GM23248 (cell line): ENCODE results near the gene GSG1L. TPM values are rescaled to one million over a fixed set of nuclear protein-coding genes. Genes with fewer than 3 reads are reported as not detected.

Experiments used
- DNase-seq: peaks from one replicate; pipeline ENCODE4 v3.0.0-alpha.2; 2015
- H2AFZ ChIP-seq: fragments of 200-600 bp; sonication (generic); 2 replicates; pipeline ENCODE4 v1.6.1; 2016; ENCODE audit warnings: antibody characterized with exemption
- H3F3A ChIP-seq: fragments of 200-600 bp; sonication (generic); 2 replicates; pipeline ENCODE4 v1.6.1; 2016; ENCODE audit warnings: mild to moderate bottlenecking, antibody characterized with exemption, mixed run types; ENCODE audit not compliant: insufficient read depth
- H3K27ac ChIP-seq: fragments of 200-600 bp; sonication (generic); 2 replicates; pipeline ENCODE4 v1.5.1; 2016; ENCODE audit warnings: mild to moderate bottlenecking
- H3K27me3 ChIP-seq: fragments of 200-600 bp; sonication (generic); replicated peaks from 2 replicates; pipeline ENCODE4 v1.6.1; 2016; ENCODE audit warnings: mild to moderate bottlenecking; ENCODE audit not compliant: insufficient read depth
- H3K36me3 ChIP-seq: fragments of 200-600 bp; sonication (generic); 2 replicates; pipeline ENCODE4 v1.6.1; 2016; ENCODE audit warnings: low read depth, mild to moderate bottlenecking
- H3K4me1 ChIP-seq: fragments of 200-600 bp; sonication (generic); 2 replicates; pipeline ENCODE4 v1.6.1; 2016; ENCODE audit warnings: mild to moderate bottlenecking; ENCODE audit not compliant: insufficient read depth
- H3K4me2 ChIP-seq: fragments of 200-600 bp; sonication (generic); one replicate; pipeline ENCODE4 v1.6.1; 2016; ENCODE audit warnings: mild to moderate bottlenecking; ENCODE audit not compliant: unreplicated experiment
- H3K4me3 ChIP-seq: fragments of 200-600 bp; sonication (generic); 2 replicates; pipeline ENCODE4 v1.5.1; 2016; ENCODE audit warnings: mild to moderate bottlenecking
- H3K79me2 ChIP-seq: fragments of 200-600 bp; sonication (generic); 2 replicates; pipeline ENCODE4 v1.6.1; 2016; ENCODE audit warnings: mild to moderate bottlenecking; ENCODE audit not compliant: insufficient read depth
- H3K9ac ChIP-seq: fragments of 200-600 bp; sonication (generic); 2 replicates; pipeline ENCODE4 v1.6.1; 2016; ENCODE audit warnings: mild to moderate bottlenecking
- H3K9me2 ChIP-seq: fragments of 200-600 bp; sonication (generic); 2 replicates; pipeline ENCODE4 v1.6.1; 2016; ENCODE audit warnings: mixed run types, mild to moderate bottlenecking, moderate library complexity; ENCODE audit not compliant: insufficient read depth
- H3K9me3 ChIP-seq: fragments of 200-600 bp; sonication (generic); one replicate; pipeline ENCODE4 v1.6.1; 2017; ENCODE audit warnings: low read depth
- H4K20me1 ChIP-seq: fragments of 200-600 bp; sonication (generic); 2 replicates; pipeline ENCODE4 v1.6.0; 2016; ENCODE audit not compliant: insufficient read depth
- EZH2 ChIP-seq: fragments of 200-600 bp; sonication (generic); IDR thresholded peaks from 2 replicates; pipeline ENCODE4 v1.6.1; 2018; ENCODE audit warnings: antibody characterized with exemption, mild to moderate bottlenecking; ENCODE audit not compliant: insufficient read depth, poor library complexity, severe bottlenecking
- EZH2phosphoT487 ChIP-seq: fragments of 200-600 bp; sonication (generic); IDR thresholded peaks from 2 replicates; pipeline ENCODE4 v1.6.1; 2018; ENCODE audit warnings: antibody characterized with exemption, moderate library complexity, mild to moderate bottlenecking, low read depth; ENCODE audit not compliant: insufficient read depth
- WGBS, 2 experiments: methylation state at CpG; one replicate each; pipeline ENCODE4 v1.1.6; 2015 to 2017; ENCODE audit warnings: low lambda C conversion rate in 2 of 2, low coverage in 1 of 2; ENCODE audit errors: missing lambda C conversion rate in 2 of 2; 5-methylcytosine and 5-hydroxymethylcytosine counted together
- in situ Hi-C: fragments of 300-500 bp; cut with MboI; formaldehyde crosslinking; loops from 2 replicates; pipeline ENCODE4 v1.15.0; 2020
- polyA plus RNA-seq: library from polyadenylated mRNA; unstranded; fragments of >200 nt; fragmentation: Nextera tagmentation; extraction: Ambion mirVana; gene quantifications from 2 replicates; pipeline ENCODE4 v1.2.1, GENCODE V29; 2016
- total RNA-seq: library from RNA; depleted of rRNA; stranded (reverse); fragments of >200 nt; shearing (Covaris generic); gene quantifications from 2 replicates; pipeline ENCODE4 v1.2.3, GENCODE V29; 2014

GSG1L gene
- total and polyA plus RNA-seq, 2 experiments from 2014 or later: not detected

DNA sequence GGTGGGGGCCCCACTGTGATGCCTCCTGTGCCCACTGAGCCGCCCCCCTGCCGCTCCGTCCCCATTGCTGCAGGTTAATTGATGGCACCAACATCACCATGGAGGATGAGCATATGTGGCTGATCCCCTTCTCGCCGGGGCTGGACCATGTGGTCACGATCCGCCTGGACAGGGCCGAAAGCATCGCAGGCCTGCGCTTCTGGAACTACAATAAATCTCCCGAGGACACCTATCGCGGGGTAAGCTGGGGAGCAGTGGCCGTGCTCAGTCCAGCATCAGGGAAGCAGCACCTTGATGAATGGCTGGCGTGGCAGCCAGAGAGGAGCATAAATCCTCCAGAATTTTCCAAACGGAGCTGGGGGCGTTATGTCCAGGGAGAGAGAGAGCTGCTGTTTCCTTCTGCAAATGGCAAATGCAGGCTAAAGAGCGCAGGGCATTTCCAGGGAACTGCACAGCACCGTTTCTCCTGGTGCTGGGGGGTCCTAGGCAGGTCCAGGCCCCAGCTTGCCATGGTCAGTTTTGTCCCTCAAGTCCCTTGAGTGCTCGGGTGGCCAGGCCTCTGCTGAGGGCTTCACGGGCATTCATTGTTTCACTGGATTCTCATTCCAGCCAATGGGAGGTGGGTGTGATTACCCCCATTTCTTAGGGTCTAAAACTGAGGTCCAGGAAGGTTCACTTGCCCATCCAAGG is 297.1 kb downstream of the GSG1L start:
- H3K36me3 ChIP-seq: 0 out of 2 replicates have a peak, but pooled peaks cover 10% of the 10 kb centered on the region
- H3K9ac ChIP-seq: no peak overlapping the region
- H3K4me1 ChIP-seq: no peaks in the 10 kb centered on the region
- no peak overlapping the region for H2AFZ ChIP-seq
- H3K9me2 ChIP-seq: no peaks in the 10 kb centered on the region
- H3K79me2 ChIP-seq: no peaks in the 10 kb centered on the region
- no peak for TF ChIP-seq EZH2
- TF ChIP-seq EZH2phosphoT487: no peak
- H3K27ac ChIP-seq: no peak overlapping the region
- WGBS, 2 experiments: 88 to 91% methylated on average over 20 to 21 of the region's 21 CpGs
- H3K27me3 ChIP-seq: no peaks in the 10 kb centered on the region
- in situ Hi-C loops: no loop called here
- DNase-seq: no peak
- H4K20me1 ChIP-seq: no peaks in the 10 kb centered on the region
- no peak overlapping the region for H3K4me3 ChIP-seq
- H3K9me3 ChIP-seq: no peaks in the 10 kb centered on the region
- H3F3A ChIP-seq: no peaks in the 10 kb centered on the region
- H3K4me2 ChIP-seq: no peak overlapping the region

DNA sequence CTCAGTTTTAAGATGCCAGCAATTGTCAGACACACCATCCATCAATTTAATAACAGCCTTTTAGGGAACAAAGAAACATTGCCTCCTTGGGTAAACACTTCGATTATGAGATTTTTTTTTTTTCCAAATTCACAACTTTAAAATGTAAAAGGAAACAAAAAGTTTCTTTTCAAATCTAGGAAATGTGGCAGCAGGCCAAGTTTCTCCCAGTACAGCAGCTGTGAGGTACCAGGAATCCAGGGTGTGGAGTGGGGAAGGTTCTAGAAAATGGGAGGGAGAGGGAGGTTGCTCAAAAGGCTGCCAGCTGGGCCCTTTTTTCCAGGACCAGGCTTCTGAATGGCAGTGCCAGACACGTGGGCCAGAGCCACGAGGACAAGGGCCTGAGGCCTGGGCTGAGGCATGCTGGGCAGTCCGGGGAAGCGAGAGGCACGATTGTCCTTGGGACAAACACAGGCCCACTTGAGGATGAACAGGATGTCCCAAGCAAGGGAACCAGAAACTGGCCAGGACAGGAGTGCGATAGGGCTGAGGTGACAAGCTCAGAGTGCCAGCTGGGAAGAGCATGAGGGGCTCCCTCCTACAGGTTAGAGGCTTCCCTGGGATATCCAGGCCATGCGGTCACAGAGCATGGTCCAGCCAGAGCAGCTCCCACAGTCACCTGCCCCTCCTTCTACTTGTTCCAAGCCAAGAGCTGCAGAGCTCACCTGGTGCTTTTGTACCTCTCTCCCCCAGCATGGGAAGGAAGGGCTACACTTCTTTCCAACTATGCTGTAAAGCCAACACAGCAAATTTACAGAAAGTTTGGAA is 298.4 kb downstream of the GSG1L start:
- Histone ChIP-seq H3F3A (no peaks in the 10 kb centered on the region), H2AFZ (no peak overlapping the region), H3K9me3 (no peaks in the 10 kb centered on the region), H3K27ac (no peak overlapping the region), H3K27me3 (no peaks in the 10 kb centered on the region), H3K36me3 (0 out of 2 replicates have a peak, but pooled peaks cover 10% of the 10 kb centered on the region), H3K4me2 (no peak overlapping the region), H3K9me2 (no peaks in the 10 kb centered on the region), H3K79me2 (no peaks in the 10 kb centered on the region), H3K4me3 (no peak overlapping the region), H3K9ac (no peak overlapping the region), H3K4me1 (no peaks in the 10 kb centered on the region), H4K20me1 (no peaks in the 10 kb centered on the region)
- 69 to 71% methylated on average over 8 of the region's 8 CpGs for WGBS, 2 experiments
- in situ Hi-C loops: no loop called here
- TF ChIP-seq EZH2 (no peak), EZH2phosphoT487 (no peak)
- no peak for DNase-seq

DNA sequence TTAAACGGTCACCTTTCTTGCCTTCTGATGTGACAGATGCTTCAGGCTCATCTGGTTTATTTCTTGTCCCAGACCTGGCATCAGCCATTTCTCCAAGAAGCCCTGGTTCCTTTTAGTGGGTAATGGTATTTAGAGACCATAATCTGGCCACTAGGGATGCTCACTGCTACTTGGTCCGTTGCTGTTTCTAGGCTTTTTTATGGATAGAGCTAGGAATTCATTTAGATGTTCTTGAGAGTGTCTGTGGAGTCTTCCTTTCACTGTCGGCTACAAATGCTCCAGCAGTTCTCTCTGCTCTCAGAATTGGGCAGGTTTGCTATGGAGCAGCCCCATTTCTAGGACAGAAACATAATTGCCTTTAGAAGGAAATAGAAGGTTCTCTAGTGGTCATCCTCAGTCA is 299.1 kb downstream of the GSG1L start:
- no peak overlapping the region for H3K4me2 ChIP-seq
- TF ChIP-seq EZH2: no peak
- no peak for TF ChIP-seq EZH2phosphoT487
- 0 out of 2 replicates have a peak, but pooled peaks cover under 1% of the 10 kb centered on the region for H3F3A ChIP-seq
- H3K4me3 ChIP-seq: no peak overlapping the region
- DNase-seq: no peak
- H2AFZ ChIP-seq: no peak overlapping the region
- H3K27me3 ChIP-seq: no peaks in the 10 kb centered on the region
- H4K20me1 ChIP-seq: no peaks in the 10 kb centered on the region
- no peak overlapping the region for H3K27ac ChIP-seq
- in situ Hi-C loops: no loop called here
- no peaks in the 10 kb centered on the region for H3K79me2 ChIP-seq
- no peaks in the 10 kb centered on the region for H3K9me3 ChIP-seq
- 0 out of 2 replicates have a peak, but pooled peaks cover 10% of the 10 kb centered on the region for H3K36me3 ChIP-seq
- peaks cover 1% of the 10 kb centered on the region; the same call in 1 of the 2 replicates for H3K4me1 ChIP-seq
- no peak overlapping the region for H3K9ac ChIP-seq
- 93 to 95% methylated on average over 3 of the region's 3 CpGs for WGBS, 2 experiments
- H3K9me2 ChIP-seq: no peaks in the 10 kb centered on the region

DNA sequence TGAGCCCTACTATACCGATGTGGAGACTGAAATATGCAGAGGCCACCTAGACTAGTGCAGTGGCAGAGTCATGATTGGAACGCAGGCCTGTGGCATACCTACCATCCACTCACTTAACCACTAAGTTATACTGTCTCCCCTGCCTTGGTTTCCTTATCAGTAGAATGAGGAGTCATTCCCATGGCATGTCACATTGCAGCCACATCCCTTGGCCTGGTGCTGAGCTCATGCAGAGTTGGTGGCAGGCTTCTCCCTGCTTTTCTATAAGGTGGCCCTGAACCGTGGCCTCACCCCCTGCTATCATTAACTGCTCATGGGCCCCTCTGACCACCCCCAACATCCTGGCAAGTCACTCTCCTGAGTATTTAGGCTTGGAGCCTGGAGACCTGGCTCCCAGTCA is 301.1 kb downstream of the GSG1L start:
- Histone ChIP-seq H3K27ac (no peak overlapping the region), H3K36me3 (0 out of 2 replicates have a peak, but pooled peaks cover 10% of the 10 kb centered on the region), H4K20me1 (no peaks in the 10 kb centered on the region), H3K4me1 (peaks cover 8% of the 10 kb centered on the region), H3K9me3 (no peaks in the 10 kb centered on the region), H3K27me3 (no peaks in the 10 kb centered on the region), H3K9ac (no peak overlapping the region), H3F3A (peaks cover 11% of the 10 kb centered on the region), H3K9me2 (no peaks in the 10 kb centered on the region), H3K4me2 (no peak overlapping the region), H3K79me2 (no peaks in the 10 kb centered on the region), H2AFZ (no peak overlapping the region), H3K4me3 (no peak overlapping the region)
- WGBS, 2 experiments: 61 to 84% methylated on average over 3 of the region's 3 CpGs
- TF ChIP-seq EZH2: no peak
- no peak for TF ChIP-seq EZH2phosphoT487
- in situ Hi-C loops: no loop called here
- peak; percentile 34 for DNase-seq
